ENCODE data around the gene PGAP6. TPM values are rescaled to one million over a fixed set of nuclear protein-coding genes. Genes with fewer than 3 reads are reported as not detected.
"Not testable (repeated sequence)": the region's sequence is repeated elsewhere in the genome, so short reads cannot be mapped to it uniquely, and the experiment has no call there.

The PGAP6 gene
- total RNA-seq, 1 donor from 2014 or later: 47.6 TPM

DNA sequence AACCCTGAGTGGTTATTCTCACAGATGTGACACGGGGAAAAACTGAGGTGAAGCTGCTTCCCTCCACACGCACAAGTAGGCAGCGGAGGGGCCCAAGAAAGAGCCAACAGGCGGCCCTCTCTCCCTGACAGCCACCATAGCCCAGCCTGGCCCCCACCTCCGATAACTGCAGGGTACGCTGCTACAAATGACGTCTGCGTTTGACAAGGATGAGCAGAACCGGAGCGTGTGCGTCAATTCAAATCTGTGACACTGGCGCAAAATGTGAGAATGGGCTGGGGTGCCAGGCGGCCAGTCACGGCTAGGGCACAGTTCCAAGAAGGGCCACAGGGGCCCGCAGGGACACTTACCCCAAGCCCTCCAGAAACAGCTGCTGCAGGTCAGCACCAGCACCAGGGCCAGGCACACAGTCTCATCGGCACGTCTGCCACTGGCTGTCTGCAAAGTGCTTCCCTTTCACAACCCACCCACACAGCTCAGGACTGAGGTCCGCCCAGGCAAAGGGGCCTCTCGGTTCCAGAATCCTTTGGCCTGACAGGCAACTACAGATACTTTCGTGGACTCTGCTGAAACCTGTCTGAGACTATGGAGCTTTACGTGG lies 43.7 kb downstream of the PGAP6 start:
- H3K27ac ChIP-seq: no peak overlapping the region
- peaks cover 0 to 3% of the 10 kb centered on the region in 2 donors for H3K4me1 ChIP-seq
- intact Hi-C loops (cut with DNase I): no loop called here
- DNase-seq (ENCODE audit: low spot score in 2 of 2): no peak
- H3K9me3 ChIP-seq: no peaks in the 10 kb centered on the region
- TF ChIP-seq, protein P1, sequence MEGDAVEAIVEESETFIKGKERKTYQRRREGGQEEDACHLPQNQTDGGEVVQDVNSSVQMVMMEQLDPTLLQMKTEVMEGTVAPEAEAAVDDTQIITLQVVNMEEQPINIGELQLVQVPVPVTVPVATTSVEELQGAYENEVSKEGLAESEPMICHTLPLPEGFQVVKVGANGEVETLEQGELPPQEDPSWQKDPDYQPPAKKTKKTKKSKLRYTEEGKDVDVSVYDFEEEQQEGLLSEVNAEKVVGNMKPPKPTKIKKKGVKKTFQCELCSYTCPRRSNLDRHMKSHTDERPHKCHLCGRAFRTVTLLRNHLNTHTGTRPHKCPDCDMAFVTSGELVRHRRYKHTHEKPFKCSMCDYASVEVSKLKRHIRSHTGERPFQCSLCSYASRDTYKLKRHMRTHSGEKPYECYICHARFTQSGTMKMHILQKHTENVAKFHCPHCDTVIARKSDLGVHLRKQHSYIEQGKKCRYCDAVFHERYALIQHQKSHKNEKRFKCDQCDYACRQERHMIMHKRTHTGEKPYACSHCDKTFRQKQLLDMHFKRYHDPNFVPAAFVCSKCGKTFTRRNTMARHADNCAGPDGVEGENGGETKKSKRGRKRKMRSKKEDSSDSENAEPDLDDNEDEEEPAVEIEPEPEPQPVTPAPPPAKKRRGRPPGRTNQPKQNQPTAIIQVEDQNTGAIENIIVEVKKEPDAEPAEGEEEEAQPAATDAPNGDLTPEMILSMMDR (IDR thresholded peaks at IDR 0.05): no peak
- H3K27me3 ChIP-seq: no peaks in the 10 kb centered on the region
- H3K4me3 ChIP-seq: no peak overlapping the region
- H3K36me3 ChIP-seq: peaks cover 0 to 7% of the 10 kb centered on the region in 2 donors

DNA sequence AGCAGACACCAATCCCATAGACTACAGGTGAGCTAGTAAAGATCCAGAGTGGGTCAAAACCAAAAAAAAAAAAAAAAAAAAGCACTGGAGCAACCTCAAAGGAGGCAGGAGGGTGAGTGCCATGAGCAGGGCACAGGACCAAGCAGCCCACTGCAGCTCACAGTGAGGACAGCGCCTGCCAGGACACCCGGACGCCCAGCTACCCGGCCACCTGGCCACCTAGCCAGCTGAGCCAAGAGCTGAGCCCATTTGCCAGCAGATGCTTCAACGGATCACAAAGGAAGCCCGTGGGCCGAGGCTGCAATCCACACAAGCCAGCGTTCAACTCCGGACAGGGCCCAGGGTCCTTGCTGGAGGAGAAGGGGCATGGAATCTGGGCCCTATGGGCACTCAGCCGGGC lies 44.3 kb downstream of the PGAP6 start:
- Histone ChIP-seq H3K27ac (no peak overlapping the region), H3K27me3 (no peaks in the 10 kb centered on the region), H3K4me1 (peaks cover 0 to 3% of the 10 kb centered on the region in 2 donors), H3K36me3 (peaks cover 0 to 2% of the 10 kb centered on the region in 2 donors), H3K9me3 (no peaks in the 10 kb centered on the region), H3K4me3 (no peak overlapping the region)
- intact Hi-C loops (cut with DNase I): no loop called here
- DNase-seq (ENCODE audit: low spot score in 2 of 2): no peak
- TF ChIP-seq, protein P1 (IDR thresholded peaks at IDR 0.05): no peak

DNA sequence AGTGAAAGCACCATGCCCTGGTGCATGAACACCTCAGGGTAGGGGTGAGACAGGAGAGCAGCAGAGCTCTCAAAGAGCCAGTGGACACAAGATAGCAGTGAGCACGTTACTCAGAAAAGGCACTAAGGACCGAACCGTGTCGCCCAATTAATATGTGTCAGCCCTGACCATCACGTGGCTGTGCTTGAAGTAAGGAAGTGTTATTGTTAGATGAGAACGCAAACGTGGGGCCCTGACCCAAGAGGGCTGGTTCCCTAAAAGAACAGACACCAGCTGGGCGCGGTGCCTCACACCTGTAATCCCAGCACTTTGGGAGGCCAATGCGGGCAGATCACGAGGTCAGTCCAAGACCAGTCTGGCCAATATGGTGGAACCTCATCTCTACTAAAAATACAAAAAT lies 45.5 kb downstream of the PGAP6 start:
- H3K4me1 ChIP-seq: peaks cover 0 to 3% of the 10 kb centered on the region in 2 donors
- no peak overlapping the region for H3K27ac ChIP-seq
- TF ChIP-seq, protein P1 (IDR thresholded peaks at IDR 0.05): no peak
- DNase-seq (ENCODE audit: low spot score in 2 of 2): no peak
- intact Hi-C loops (cut with DNase I): no loop called here
- H3K4me3 ChIP-seq: no peak overlapping the region
- H3K27me3 ChIP-seq: no peaks in the 10 kb centered on the region
- H3K9me3 ChIP-seq: no peaks in the 10 kb centered on the region
- no peaks in the 10 kb centered on the region for H3K36me3 ChIP-seq

DNA sequence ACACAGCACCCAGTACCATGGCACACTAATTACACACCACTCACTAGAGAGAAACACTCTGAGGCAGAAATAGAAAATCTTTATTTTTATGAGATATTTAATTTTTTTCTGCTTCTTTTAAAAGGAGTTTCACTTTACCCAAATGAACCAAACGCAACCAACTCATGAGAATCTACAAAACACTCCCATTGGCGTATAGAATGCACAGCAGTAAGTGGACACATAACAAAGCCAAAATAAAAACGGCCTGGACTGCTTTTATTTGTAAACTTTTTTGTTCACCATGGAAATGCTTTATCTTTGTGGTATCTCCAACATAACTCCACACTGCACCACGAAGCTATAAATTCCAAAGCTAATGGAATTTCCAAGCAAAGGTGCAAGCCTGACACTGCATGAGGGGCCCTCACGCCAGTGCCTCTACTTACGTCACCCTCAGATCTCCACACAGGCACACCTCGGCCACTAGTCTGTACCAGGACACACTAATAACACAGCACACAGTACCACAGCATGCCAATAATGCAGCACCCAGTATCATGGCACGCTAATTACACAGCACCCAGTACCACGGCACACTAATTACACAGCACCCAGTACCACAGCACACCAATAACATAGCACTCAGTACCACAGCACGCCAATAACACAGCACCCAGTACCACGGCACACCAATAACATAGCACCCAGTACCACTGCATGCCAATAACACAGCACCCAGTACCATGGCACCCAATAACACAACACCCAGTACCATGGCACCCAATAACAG lies 46.7 kb downstream of the PGAP6 start:
- DNase-seq (ENCODE audit: low spot score in 2 of 2); H3K36me3 ChIP-seq; H3K27ac ChIP-seq; H3K27me3 ChIP-seq; H3K9me3 ChIP-seq; intact Hi-C loops (cut with DNase I); H3K4me3 ChIP-seq; H3K4me1 ChIP-seq: not testable (repeated sequence)

DNA sequence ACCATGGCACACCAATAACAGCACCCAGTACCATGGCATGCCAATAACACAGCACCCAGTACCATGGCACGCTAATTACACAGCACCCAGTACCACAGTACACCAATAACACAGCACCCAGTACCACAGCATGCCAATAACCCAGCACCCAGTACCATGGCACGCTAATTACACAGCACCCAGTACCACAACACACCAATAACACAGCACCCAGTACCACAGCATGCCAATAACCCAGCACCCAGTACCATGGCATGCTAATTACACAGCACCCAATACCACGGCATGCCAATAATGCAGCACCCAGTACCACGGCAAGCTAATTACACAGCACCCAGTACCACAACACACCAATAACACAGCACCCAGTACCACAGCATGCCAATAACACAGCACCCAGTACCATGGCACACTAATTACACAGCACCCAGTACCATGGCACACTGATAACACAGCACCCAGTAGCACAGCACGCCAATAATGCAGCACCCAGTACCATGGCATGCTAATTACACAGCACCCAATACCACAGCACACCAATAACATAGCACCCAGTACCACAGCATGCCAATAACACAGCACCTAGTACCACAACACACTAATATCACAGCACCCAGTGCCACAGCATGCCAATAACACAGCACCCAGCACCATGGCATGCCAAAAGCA lies 47.5 kb downstream of the PGAP6 start:
- H3K4me3 ChIP-seq; H3K27me3 ChIP-seq; DNase-seq (ENCODE audit: low spot score in 2 of 2); H3K9me3 ChIP-seq; H3K36me3 ChIP-seq; H3K27ac ChIP-seq; intact Hi-C loops (cut with DNase I); H3K4me1 ChIP-seq: not testable (repeated sequence)

DNA sequence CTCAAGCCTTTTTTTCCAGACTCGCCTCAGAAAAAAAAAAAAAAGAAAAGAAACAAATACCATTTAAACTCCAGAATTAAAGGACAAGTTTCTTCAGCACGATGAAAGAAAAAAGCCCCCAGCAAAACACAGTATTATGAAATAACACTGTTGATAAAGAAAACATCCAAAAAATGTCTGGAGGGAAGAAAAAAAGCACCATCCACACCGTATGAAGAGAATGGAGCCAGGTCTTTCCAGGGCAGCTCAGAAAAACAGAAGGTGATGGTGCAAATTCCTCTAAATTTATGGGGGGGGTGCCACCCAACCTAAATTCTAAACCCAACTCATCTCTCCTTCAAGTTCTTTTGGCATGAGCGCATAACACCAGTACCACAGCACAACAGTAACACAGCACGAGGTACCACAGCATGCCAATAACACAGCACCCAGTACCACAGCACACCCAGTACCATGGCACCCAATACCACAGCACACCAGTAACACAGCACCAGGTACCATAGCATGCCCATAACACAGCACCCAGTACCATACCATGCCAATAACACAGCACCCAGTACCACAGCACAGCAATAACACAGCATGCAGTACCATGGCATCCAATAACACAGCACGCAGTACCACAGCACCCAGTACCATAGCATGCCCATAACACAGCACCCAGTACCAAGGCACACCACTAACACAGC lies 48.2 kb downstream of the PGAP6 start:
- intact Hi-C loops (cut with DNase I): no loop called here
- Histone ChIP-seq H3K9me3 (no peaks in the 10 kb centered on the region), H3K4me3 (no peak overlapping the region), H3K4me1 (peaks cover 0 to 3% of the 10 kb centered on the region in 2 donors), H3K36me3 (no peaks in the 10 kb centered on the region), H3K27me3 (no peaks in the 10 kb centered on the region), H3K27ac (no peak overlapping the region)
- DNase-seq (ENCODE audit: low spot score in 2 of 2): no peak
- TF ChIP-seq, protein P1 (IDR thresholded peaks at IDR 0.05): no peak

DNA sequence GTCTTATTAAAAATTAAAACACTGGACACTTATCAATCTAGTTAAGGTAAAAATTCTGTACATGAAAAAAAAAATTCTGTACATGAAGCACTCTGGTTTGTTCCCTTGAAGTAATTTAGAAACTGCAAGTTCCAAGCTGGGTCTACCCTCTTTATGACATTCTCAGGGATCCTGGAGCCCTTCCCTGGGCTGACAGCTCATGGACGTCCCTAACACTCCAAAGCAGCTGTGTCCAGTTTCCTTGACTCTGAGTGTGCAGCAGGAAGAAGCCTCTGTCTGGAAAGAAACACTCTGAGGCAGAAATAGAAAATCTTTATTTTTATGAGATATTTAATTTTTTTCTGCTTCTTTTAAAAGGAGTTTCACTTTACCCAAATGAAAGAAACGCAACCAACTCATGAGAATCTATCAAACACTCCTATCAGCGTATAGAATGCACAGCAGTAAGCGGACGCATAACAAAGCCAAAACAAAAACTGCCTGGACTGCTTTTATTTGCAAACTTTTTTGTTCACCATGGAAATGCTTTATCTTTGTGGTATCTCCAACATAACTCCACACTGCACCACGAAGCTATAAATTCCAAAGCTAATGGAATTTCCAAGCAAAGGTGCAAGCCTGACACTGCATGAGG lies 50.5 kb downstream of the PGAP6 start:
- intact Hi-C loops (cut with DNase I); H3K4me1 ChIP-seq: not testable (repeated sequence)

More for the DNA sequence above, 50.5 kb downstream of the PGAP6 start:
- H3K4me3 ChIP-seq; H3K27ac ChIP-seq; DNase-seq (ENCODE audit: low spot score in 2 of 2); H3K27me3 ChIP-seq; H3K36me3 ChIP-seq; H3K9me3 ChIP-seq: not testable (repeated sequence)

All from ascending aorta (tissue), 2 donors.